ENCODE measurements around the gene RIBC2.
"Not testable (repeated sequence)": the region's sequence is repeated elsewhere in the genome, so short reads cannot be mapped to it uniquely, and the experiment has no call there.

RIBC2 gene, protein sequence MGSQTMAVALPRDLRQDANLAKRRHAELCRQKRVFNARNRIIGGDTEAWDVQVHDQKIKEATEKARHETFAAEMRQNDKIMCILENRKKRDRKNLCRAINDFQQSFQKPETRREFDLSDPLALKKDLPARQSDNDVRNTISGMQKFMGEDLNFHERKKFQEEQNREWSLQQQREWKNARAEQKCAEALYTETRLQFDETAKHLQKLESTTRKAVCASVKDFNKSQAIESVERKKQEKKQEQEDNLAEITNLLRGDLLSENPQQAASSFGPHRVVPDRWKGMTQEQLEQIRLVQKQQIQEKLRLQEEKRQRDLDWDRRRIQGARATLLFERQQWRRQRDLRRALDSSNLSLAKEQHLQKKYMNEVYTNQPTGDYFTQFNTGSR

DNA sequence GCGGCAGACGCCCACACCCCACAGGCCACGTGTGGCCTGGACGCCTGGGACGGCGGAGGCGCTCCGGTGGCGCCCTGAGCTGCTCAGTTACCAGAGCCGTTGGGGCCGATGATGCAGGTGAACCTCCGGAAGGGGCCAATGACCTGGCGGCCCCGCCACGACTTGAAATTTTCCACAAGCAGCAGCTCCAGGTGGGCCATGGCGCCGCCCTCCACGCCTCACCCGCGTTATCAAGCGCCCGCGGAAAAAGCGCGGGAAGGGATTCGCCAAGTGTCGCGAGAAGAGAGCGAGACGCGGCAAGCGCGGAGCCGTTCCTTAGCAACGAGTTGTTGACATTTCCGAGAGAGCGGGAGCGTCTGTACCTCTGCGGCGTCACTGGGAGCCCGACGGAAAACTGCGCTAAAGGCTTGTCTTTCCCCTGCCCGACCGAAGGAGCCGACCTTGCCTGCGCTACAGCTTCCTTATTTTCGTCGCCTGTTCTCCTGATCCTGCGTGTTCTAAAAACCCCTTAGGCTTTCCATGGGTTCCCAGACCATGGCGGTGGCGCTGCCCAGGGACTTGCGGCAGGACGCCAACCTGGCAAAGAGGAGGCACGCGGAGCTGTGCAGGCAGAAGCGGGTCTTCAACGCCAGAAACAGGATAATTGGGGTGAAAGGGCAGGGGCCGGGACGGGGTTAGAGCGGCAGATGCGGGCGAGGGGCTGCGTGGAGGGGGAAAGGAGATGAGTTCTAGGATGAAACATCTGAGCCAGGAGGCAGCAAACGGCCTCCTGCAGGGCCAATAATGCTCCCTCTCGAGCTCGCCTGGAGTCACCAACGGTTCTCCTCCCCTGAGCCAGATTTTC lies at the start of gene RIBC2, which contains the start of gene SMC1B:
Gene RIBC2, plus strand, starts transcription at position 326 of the 844 bp plus-strand sequence. Its CDS starts 194 bp downstream, at position 520.
Gene SMC1B, minus strand, starts transcription at position 232 of the 844 bp plus-strand sequence. Its CDS starts 32 bp downstream, at position 200.
- DNase-seq, result peak; percentile 91

DNA sequence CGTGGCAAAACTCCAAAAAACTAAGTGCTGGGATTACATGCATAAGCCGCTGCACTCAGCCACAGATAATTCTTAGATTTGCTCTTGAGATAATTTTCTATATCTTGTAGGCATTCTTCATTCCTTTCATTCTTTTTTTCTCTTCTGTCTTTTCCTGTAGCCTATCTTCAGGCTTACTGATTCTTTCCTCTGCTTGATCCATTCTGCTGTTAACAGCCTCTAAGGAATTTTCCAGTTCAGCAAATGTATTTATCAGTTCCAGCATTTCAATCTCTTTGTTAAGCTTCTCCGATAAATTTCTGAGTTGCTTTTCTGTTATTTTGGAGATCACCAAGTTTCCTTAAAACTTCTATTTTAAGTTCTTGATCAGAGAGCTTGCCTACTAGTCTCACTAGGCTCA lies 46.8 kb upstream of the RIBC2 start:
- DNase-seq, result no peak

DNA sequence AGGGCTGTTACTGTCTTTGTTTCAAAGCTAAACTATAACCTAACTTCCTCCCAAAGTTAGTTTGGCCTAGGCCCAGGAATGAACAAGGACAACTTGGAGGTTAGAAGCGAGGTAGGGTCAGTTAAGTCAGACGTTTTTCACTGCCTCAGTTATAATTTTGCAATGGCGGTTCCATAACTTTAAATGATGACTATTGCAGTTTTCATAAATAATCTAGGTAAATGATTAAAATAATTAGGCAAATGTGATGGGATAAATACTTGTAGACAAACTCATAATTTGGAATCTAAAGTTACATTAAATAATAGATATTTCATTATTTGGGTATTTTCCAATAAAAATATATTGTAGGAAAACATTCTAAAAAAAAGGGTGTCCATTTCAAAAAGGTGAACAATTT lies 39.9 kb upstream of the RIBC2 start:
- not testable (repeated sequence) for DNase-seq

DNA sequence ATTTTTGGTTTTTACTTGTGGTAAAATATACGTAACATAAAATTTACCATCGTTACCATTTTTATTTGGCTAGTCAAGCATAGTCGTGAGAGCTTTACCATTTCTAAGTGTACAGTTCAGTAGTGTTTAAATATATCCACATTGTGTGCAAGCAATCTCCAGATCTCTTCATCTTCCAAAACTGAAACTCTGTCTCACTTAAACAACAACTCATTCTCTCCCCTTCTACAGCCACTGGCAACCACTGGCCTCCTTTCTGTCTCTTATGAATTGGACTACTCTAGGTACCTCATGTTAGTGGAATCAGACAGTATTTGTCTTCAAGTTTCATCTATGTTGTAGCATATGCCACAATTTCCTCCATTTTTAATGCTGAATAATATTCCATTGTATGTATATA lies 37.5 kb upstream of the RIBC2 start:
- DNase-seq, result no peak

DNA sequence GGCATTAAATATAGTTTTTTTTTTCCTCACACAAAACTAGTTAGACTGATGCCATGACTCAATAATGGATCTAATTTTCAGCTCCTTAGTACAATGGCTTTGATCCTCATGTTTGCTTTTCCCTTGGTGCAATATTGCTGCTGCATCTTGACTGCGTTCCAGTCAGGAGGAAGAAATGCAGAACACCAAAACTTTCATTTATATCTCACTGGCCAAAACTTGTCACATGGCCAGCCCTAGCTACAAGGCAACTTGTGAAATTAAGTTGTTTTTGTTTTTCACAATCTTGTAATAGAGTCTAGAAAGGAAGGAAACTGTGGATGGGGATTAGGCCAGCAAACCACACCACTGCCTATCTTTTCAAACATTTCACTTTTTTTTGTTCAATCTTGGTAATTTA lies 36.8 kb upstream of the RIBC2 start:
- no peak for DNase-seq

DNA sequence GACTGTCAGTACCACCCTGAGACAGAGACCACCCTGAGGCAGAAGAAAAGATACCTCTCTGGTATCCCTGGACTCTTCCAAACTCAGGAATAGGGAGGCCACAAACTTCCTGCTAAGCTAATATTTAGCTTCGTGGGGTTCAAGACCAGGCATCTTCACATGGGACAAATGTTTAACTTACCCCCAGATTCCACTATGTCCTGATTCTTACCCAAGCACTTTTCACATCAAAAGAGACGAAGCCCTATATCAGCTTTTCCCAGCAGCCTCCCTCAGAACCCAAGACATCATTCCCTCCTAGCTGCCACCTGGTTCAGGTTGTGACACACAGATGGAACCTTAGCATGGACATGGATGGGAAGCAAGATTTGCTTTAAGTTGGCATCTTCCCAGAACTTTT lies 32.1 kb upstream of the RIBC2 start:
- no peak for DNase-seq

DNA sequence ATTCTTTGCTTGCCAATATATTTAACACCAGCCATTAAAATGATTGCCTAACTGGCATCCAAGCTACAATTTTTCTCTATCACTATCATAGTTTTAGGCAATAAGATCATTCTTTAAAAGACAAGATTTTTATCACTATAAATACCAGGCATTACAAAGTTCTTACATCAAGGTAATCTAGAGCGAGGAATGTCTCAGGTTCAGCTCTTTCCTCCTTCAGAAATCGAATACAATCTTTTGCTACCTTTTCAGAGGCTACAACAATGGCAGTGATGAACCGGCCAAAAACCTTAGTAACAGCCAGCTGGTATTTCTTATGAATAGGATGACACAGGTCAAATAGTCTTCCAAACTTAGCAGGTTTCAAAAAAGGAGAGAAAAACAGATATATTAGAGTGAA lies 23.9 kb upstream of the RIBC2 start:
- no peak for DNase-seq

DNA sequence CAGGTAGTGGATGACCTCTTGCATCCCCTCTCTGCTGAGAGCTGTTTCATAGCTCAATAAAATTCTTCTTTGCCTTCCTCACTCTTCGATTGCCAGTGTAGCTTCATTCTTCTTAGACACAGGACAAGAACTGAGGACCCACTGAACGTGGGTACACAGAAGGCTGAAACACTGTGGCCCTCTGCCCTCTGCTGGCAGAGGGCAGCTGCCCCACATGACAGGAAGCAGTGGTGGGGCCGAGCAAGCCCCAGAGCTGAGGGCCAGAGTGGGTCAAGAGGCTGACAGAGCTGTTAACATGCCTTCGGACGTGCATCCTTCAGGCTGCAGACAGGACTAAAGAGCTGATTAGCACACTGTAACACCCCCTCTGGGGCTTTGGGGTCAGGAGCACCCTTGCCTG lies 15.7 kb upstream of the RIBC2 start:
- no peak for DNase-seq

DNA sequence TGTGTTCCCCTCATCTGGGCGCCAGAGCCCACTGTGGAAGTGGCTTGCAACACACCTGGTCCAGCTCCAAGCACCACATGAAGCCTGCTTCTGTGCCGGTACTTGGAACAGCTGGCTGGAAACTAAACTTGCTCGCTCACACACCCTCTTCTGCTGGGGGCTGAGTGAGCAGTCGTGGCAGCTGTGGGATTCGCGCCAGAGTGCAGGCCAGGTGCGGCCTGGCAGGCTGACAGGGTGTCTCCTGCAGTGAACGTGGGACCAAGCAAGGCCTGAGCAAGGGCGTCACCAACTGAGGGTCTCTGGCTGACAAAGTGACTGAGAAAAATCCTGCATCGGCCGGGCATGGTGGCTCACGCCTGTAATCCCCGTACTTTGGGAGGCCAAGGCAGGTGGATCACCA lies 15.3 kb upstream of the RIBC2 start:
- no peak for DNase-seq

DNA sequence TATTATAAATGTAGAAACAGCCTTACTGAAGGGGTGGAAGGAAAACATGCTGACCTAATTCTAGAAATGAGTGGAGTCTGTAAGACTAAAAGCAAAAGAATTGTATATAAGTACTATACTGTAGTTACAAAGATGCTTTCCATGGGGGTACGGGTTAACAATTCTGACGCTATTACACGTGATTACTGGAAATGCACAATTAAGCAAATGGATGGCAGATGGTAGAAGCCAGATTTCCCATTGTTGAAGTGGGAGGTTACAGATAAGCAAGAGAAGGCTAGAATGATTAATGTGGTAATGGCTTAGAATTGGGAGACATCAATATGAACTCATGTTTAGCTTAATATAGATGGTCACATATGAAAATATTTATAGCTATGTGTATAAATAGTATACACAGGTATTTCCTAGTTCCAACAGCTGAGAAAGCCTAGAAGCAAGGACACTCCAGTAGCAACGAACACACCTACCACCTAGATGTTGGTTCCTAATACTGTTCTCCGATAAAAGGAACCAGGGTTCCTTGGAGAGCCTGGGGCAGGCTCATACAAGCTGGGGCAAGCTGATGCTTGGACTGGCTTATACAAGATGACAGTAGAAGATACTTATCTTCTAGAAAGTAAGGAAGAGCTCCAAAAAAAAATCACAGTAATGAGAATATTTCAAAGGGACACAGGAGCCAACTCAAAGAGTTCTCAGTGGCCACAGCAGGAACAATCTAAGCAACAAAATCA lies 13.6 kb upstream of the RIBC2 start:
- DNase-seq, result no peak

DNA sequence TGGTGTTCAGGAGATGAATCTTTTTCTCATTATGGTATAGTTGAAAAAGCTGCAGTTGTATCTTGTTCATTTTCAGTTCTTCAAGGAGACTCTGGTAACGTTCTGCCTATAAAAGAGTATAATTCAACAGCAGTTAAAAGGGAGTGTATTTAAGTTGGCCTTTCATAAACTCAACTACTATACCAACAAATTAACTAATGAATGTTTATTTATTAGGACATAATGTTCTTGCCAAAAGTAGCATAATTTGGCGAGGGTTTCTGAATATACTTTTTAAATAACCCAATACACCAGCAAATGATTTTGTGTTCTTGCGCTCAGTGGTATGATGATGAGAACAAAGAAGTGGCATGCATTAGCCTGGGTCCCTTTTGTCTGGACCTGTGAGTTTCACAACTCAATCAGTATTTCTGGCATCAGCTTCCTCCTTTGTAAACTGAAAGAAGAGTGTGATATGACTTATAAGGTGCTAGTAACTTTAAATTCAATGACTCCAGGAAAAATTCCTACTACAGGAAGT lies 11.0 kb upstream of the RIBC2 start:
- DNase-seq, result no peak

DNA sequence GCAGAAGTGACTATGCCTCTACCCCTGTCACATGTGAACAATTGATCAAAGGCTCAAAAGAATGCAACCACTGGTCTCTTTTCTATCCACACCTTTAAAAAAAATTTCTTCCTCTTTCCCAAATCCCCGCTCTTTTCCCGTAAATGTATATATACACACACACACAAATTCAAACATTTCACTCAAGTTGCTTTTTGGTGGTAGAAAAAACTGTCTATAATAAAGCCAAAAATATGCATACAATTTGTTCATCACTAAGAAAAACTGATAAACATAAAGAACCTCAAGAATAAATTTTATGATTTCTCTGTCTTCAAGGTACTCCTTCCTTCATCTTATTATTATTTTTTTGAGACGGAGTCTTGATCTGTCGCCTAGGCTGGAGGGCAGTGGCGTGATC lies 5.7 kb upstream of the RIBC2 start:
- DNase-seq, result no peak

DNA sequence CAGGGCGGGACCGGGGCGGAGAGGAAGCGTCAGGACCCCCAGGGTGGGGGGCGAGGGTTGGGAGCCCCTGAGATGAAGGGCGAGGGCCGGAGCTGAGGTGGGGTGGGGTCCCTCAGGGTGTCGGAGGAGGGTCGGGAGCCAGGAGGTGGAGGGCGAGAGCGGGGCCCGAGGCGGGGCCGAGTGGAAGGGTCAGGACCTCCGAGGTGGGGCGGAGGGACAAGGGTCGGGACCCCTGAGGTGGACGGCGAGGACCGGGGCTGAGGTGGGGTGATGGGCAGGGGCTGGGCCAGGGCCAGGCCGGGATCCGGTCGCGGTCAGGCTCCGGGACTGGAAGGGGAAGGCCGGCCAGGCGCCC lies 503 bp upstream of the RIBC2 start:
- no peak for DNase-seq

DNA sequence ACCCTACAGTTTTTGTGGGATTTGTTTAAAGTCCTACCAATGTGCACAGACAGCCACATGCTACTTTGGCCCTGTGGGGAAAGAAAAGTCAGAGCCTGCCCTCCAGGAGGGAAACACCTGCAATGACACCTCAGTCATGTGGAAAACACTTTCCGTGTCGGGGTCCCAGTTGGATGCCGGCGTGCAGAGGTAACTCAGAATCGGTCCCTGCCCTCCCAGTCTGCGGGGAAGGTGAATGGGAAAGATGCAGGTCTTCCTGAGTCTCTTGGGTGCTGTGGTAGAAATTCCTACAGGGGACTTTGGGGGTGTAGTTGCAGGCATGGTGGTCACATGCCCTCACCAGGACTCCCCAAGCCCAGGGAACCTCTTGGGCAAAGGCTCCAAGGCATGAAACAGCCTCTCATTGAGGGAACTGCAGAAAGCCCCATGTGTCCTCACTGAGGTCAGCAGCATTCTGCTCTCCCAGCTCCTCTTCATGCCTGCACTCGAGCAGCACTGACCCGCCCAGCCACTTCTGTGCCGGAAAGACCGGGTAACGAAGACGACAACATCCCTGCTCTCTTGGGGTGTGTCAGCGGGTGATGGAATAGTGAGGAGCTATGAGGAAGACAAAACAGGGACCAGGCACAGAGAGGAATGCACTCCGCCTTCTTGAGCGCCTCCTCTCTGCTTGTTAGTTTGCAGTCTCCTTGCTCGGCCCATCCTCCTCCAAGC lies 4.7 kb downstream of the RIBC2 start:
- DNase-seq, result no peak

DNA sequence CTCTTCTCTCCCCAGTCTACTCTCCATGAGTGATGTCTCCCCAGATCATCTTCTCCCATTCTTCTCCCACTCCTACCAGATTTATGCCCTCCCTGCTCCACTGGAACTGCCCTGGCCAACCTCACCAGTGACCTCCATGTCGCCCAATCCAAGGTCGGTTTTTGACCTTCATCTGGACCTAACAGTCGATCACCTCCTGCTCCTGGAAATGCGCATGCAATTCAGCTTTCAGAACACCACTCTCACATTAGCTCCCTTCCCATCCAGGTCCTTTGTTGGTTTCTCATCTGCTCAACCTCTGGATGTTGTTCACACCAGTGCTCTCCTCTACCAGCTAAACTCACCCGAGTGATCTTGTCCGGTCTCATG lies 5.3 kb downstream of the RIBC2 start:
- no peak for DNase-seq

DNA sequence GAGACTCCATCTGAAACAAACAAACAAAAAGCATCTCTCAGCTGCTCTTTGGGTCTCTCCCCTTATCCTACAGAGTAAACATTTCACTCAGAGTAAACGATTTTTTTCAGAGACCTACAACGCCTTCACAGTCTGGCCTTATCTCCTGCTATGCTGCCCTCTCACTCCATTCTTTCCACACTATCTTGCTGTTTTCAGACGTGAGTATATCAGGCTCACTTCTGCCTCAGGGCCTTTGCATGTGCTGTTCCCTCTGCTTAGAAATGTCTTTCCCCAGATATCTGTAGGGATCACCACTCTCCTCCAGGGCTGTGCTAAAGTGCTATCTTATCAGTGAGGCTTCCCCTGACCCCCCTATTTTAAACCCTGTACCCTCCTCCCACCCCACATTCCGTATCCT lies 6.5 kb downstream of the RIBC2 start:
- no peak for DNase-seq

DNA sequence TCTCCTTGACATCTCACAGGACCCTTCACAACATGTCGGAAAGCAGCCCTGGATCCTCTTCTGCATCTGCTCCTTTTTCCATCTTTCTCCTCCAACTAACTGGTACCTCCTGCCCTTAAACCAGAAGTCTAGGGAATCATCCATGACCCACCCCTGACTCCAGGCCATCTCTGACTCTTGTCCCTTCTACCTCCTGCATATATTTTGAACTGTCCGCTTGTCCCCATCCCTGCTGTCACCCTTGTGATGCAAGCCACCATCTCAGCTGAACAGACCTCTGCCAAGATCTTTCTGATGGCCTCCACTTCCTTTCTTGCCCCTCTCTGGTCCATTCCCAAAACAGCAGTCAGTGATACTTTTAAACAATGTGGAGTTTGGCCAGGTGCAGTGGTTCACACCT lies 7.0 kb downstream of the RIBC2 start:
- no peak for DNase-seq

DNA sequence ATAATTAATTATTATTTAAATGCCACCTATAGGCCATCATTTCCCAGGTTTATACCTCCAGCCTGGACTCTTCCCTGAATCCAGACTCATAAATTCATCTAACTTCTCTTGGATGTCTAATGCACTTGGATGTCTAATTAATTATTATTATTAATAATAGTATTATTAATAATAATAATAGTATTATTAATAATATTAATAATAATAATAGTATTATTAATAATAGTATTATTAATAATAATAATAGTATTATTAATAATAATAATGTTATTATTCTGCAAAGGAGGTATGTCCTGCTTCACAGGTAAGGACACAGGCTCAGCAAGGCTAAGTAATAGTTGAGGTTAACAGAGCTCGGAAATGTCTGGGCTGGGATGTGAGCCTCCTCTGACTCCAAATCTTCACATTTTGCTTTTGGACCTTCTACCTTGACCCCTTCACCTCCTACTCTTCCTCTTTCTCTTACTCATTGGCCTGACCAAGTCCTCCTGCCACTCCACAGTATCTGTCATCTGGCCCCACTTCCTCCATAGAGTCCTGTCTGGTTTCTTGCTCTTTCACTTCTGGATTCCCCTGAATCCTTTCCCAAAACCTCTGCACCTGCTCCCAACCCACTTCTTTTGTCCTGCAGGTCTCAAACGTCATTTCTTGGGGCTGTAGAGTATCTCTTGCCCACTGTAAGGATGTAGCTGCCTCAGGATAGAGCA lies 8.0 kb downstream of the RIBC2 start:
- DNase-seq, result no peak

DNA sequence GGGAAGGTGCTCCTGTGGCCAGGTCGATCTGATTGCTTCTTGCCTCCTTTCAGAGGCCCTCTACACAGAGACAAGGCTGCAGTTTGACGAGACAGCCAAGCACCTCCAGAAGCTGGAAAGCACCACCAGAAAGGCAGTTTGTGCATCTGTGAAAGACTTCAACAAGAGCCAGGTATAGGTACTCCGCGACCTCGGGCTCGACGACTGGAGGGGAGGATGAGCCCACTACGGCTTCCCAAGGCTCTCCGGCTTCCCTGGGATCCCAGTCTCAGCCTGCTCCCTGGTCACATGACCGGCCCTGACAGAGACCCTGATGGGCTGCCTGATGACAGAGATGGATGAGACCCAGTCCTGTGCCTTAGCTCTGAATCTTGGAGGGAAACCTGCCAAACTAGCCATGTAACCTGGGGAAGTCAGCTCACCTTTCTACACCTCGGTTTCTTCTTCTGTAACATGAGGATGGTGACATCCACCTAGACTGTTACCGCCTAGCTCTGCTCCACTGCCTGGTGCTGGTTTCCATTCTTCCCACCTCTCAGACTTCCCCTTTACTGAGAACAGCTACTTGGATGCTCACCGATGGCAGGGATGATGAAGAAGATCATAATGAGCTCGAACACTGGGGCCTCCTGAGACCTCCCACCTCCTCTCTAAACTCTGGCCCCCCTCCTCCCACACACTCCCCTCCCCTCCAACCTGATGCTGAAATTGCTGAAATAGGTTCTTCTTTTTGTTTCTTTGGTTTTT lies 8.9 kb downstream of the RIBC2 start:
- DNase-seq, result no peak

DNA sequence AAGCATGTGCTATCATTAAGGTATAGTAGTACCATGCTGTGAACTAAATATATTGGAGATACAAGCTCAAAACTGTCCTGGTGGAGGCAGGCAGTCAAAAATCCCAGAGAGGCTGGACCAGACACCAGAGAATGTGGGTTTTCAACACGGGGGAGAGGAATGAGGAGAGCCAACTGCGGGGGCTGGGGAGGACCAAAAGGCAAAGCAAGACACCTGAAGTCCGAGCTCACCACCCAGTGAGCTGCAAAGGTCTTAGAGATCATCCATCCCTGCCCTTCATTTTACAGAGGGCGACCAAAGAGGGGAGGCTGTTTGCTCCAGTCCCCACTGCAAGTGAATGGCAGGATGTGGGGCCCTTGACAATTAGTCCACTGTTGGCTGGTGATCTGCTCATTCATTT lies 10.0 kb downstream of the RIBC2 start:
- no peak for DNase-seq

DNA sequence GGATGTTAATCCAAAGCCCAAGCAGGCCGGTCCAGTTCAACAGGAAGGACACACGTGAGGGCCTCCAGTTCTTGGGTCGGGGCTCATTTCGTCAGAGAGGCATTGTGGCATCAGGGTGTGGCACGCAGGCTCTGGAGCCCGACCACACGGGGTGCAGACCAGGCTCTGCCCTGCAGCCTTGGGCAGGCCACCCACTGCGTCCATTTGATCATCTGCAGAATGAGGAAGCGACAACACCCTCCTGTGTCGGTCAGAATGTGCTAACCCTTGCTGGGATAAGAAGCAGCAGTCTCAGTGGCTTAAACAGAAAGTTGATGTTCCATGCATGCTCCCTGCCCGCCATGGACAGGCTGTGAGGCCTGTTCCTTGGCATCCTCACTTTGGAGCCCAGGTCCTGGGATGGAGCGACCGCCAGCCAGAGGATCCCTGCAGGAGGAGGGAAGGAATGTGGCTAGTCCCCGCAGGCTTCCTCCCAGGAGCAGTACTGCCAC lies 10.8 kb downstream of the RIBC2 start:
- DNase-seq, result no peak

All from activated CD4-positive, alpha-beta T cell treated with anti-CD3 and anti-CD28 coated beads, Interleukin-10, Interleukin-2, amounts not matched to agents 100 ng/mL and 50 ng/mL, durations not matched to agents 16 hours and 8 hours (primary cell).